ENCODE data around the gene JARID2. TPM values are rescaled to one million over a fixed set of nuclear protein-coding genes. Genes with fewer than 3 reads are reported as not detected.
A peak's percentile ranks its signal among the peaks of the same experiment; 100 is the strongest.

The JARID2 gene
- total RNA-seq, 1 donor from 2014 or later, result 7.5 TPM

- DNase-seq (ENCODE audit: low read depth, low spot score), result no peak
Measured at GRCh38 chr6:15246666-15247499, 1.0 kb downstream of the JARID2 start.

- DNase-seq (ENCODE audit: low read depth, low spot score), result no peak
Measured at GRCh38 chr6:15247500-15248450, 1.9 kb downstream of the JARID2 start.

GRCh38 chr6:15248451-15249370 lies 2.8 kb downstream of the JARID2 start:
- peak; percentile 85 for DNase-seq (ENCODE audit: low read depth, low spot score)

- no peak for DNase-seq (ENCODE audit: low read depth, low spot score)
Measured at GRCh38 chr6:15249371-15250019, 3.6 kb downstream of the JARID2 start.

GRCh38 chr6:15250187-15251168 lies 4.6 kb downstream of the JARID2 start:
- DNase-seq (ENCODE audit: low read depth, low spot score), result no peak

- DNase-seq (ENCODE audit: low read depth, low spot score), result no peak
Measured at GRCh38 chr6:15252195-15252594, 6.3 kb downstream of the JARID2 start.

GRCh38 chr6:15253203-15254022 lies 7.5 kb downstream of the JARID2 start:
- no peak for DNase-seq (ENCODE audit: low read depth, low spot score)

GRCh38 chr6:15254070-15254975 lies 8.5 kb downstream of the JARID2 start:
- no peak for DNase-seq (ENCODE audit: low read depth, low spot score)

- no peak for DNase-seq (ENCODE audit: low read depth, low spot score)
Measured at GRCh38 chr6:15255481-15255880, 9.6 kb downstream of the JARID2 start.

GRCh38 chr6:15255909-15256395 lies 10.1 kb downstream of the JARID2 start:
- DNase-seq (ENCODE audit: low read depth, low spot score), result no peak

GRCh38 chr6:15256538-15257271 lies 10.8 kb downstream of the JARID2 start:
- no peak for DNase-seq (ENCODE audit: low read depth, low spot score)

- DNase-seq (ENCODE audit: low read depth, low spot score), result no peak
Measured at GRCh38 chr6:15257357-15258132, 11.7 kb downstream of the JARID2 start.

- DNase-seq (ENCODE audit: low read depth, low spot score), result no peak
Measured at GRCh38 chr6:15259766-15260098, 13.9 kb downstream of the JARID2 start.

- no peak for DNase-seq (ENCODE audit: low read depth, low spot score)
Measured at GRCh38 chr6:15260099-15260821, 14.4 kb downstream of the JARID2 start.

- no peak for DNase-seq (ENCODE audit: low read depth, low spot score)
Measured at GRCh38 chr6:15263780-15264374, 18.0 kb downstream of the JARID2 start.
